ENCODE measurements around the gene POC1B. TPM values are rescaled to one million over a fixed set of nuclear protein-coding genes. Genes with fewer than 3 reads are reported as not detected.

Gene POC1B
- total RNA-seq, 1 donor from 2014 or later = 5.7 TPM

GRCh38 chr12:89414322-89414721, 111.5 kb downstream of the POC1B start:
- DNase-seq = no peak
- H3K27ac Mint-ChIP-seq (ENCODE audit: unreplicated experiment) = no peak overlapping the region
- H3K4me1 Mint-ChIP-seq (ENCODE audit: low read depth, unreplicated experiment) = no peaks in the 10 kb centered on the region
- H3K27me3 Mint-ChIP-seq (ENCODE audit: unreplicated experiment) = peaks cover 2% of the 10 kb centered on the region
- no peaks in the 10 kb centered on the region for H3K9me3 Mint-ChIP-seq (ENCODE audit: unreplicated experiment)
- no peak overlapping the region for H3K4me3 Mint-ChIP-seq (ENCODE audit: unreplicated experiment)
- no peaks in the 10 kb centered on the region for H3K36me3 Mint-ChIP-seq (ENCODE audit: unreplicated experiment)
- TF ChIP-seq, protein P1, sequence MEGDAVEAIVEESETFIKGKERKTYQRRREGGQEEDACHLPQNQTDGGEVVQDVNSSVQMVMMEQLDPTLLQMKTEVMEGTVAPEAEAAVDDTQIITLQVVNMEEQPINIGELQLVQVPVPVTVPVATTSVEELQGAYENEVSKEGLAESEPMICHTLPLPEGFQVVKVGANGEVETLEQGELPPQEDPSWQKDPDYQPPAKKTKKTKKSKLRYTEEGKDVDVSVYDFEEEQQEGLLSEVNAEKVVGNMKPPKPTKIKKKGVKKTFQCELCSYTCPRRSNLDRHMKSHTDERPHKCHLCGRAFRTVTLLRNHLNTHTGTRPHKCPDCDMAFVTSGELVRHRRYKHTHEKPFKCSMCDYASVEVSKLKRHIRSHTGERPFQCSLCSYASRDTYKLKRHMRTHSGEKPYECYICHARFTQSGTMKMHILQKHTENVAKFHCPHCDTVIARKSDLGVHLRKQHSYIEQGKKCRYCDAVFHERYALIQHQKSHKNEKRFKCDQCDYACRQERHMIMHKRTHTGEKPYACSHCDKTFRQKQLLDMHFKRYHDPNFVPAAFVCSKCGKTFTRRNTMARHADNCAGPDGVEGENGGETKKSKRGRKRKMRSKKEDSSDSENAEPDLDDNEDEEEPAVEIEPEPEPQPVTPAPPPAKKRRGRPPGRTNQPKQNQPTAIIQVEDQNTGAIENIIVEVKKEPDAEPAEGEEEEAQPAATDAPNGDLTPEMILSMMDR (IDR thresholded peaks at IDR 0.05; ENCODE audit: partially characterized antibody, unreplicated experiment) = no peak

DNA sequence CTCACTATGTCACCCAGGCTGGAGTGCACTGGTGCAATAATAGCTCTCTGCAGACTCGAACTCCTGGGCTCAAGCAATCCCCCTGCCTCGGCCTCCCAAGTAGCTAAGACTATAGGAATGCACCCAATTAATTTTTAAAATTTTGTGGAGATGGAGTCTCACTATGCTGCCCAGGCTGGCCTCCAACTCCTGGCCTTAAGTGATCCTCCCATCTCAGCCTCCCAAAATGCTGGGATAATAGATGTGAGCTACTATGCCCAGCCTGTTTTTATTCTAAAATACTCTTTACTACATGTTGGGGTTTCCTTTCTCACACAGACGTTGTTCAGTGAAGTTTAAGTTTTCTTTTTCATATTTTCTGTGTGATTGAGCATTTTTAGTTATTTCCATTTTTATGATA, 112.6 kb downstream of the POC1B start:
- Mint-ChIP-seq H3K4me3 (ENCODE audit: unreplicated experiment) (no peak overlapping the region), H3K36me3 (ENCODE audit: unreplicated experiment) (no peaks in the 10 kb centered on the region), H3K27ac (ENCODE audit: unreplicated experiment) (no peak overlapping the region), H3K27me3 (ENCODE audit: unreplicated experiment) (peaks cover 2% of the 10 kb centered on the region), H3K9me3 (ENCODE audit: unreplicated experiment) (no peaks in the 10 kb centered on the region), H3K4me1 (ENCODE audit: low read depth, unreplicated experiment) (no peaks in the 10 kb centered on the region)
- TF ChIP-seq, protein P1 (IDR thresholded peaks at IDR 0.05; ENCODE audit: partially characterized antibody, unreplicated experiment) = no peak
- DNase-seq = no peak

- H3K9me3 Mint-ChIP-seq (ENCODE audit: unreplicated experiment) = no peaks in the 10 kb centered on the region
- DNase-seq = no peak
- H3K4me3 Mint-ChIP-seq (ENCODE audit: unreplicated experiment) = no peak overlapping the region
- TF ChIP-seq, protein P1 (IDR thresholded peaks at IDR 0.05; ENCODE audit: partially characterized antibody, unreplicated experiment) = no peak
- no peak overlapping the region for H3K27ac Mint-ChIP-seq (ENCODE audit: unreplicated experiment)
- peaks cover 2% of the 10 kb centered on the region for H3K27me3 Mint-ChIP-seq (ENCODE audit: unreplicated experiment)
- H3K4me1 Mint-ChIP-seq (ENCODE audit: low read depth, unreplicated experiment) = no peaks in the 10 kb centered on the region
- no peaks in the 10 kb centered on the region for H3K36me3 Mint-ChIP-seq (ENCODE audit: unreplicated experiment)
These were observed 113.2 kb downstream of the POC1B start for GRCh38 chr12:89412665-89413064.

DNA sequence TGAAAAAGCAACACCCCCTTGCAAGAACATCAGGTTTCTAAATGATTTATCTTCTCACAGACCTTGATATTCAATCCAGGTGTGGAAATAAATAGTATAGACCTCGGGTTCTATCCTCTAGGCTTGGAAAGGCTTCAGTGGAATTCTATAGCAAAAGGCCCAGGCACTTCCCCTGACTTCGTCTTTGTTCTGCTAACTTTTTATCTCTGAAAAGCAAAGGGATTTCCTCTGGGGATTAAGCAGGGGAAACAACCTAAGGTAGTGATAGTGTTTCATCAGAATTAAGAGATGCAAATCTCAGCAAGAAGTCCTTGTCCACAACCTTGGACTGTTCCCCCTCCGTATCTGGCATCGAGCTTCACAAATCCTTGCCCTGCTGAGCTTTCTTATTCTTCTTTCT, 114.0 kb downstream of the POC1B start:
- DNase-seq = no peak
- H3K4me1 Mint-ChIP-seq (ENCODE audit: low read depth, unreplicated experiment) = no peaks in the 10 kb centered on the region
- no peaks in the 10 kb centered on the region for H3K36me3 Mint-ChIP-seq (ENCODE audit: unreplicated experiment)
- no peaks in the 10 kb centered on the region for H3K9me3 Mint-ChIP-seq (ENCODE audit: unreplicated experiment)
- no peak overlapping the region for H3K27ac Mint-ChIP-seq (ENCODE audit: unreplicated experiment)
- peaks cover 2% of the 10 kb centered on the region for H3K27me3 Mint-ChIP-seq (ENCODE audit: unreplicated experiment)
- H3K4me3 Mint-ChIP-seq (ENCODE audit: unreplicated experiment) = no peak overlapping the region
- TF ChIP-seq, protein P1 (IDR thresholded peaks at IDR 0.05; ENCODE audit: partially characterized antibody, unreplicated experiment) = no peak

- no peaks in the 10 kb centered on the region for H3K36me3 Mint-ChIP-seq (ENCODE audit: unreplicated experiment)
- DNase-seq = no peak
- no peak overlapping the region for H3K27ac Mint-ChIP-seq (ENCODE audit: unreplicated experiment)
- no peaks in the 10 kb centered on the region for H3K9me3 Mint-ChIP-seq (ENCODE audit: unreplicated experiment)
- no peak overlapping the region for H3K4me3 Mint-ChIP-seq (ENCODE audit: unreplicated experiment)
- no peaks in the 10 kb centered on the region for H3K4me1 Mint-ChIP-seq (ENCODE audit: low read depth, unreplicated experiment)
- TF ChIP-seq, protein P1 (IDR thresholded peaks at IDR 0.05; ENCODE audit: partially characterized antibody, unreplicated experiment) = no peak
- peaks cover 2% of the 10 kb centered on the region for H3K27me3 Mint-ChIP-seq (ENCODE audit: unreplicated experiment)
These were observed 114.6 kb downstream of the POC1B start for GRCh38 chr12:89411234-89411633.

All from glutamatergic neuron (in vitro differentiated cells).